HG02973 (cell line): ENCODE measurements around the gene BST1.

Source experiments
- ATAC-seq: cut with Tn5 transposase; IDR thresholded peaks from one replicate; pipeline ENCODE4 v1.9.1; 2021; ENCODE audit warnings: moderate library complexity; ENCODE audit not compliant: unreplicated experiment

Gene BST1

GRCh38 chr4:15774020-15774420 is 71.2 kb downstream of the BST1 start:
- ATAC-seq, result no peak

GRCh38 chr4:15776871-15777648 is 74.2 kb downstream of the BST1 start:
- ATAC-seq, result no peak

GRCh38 chr4:15777697-15778288 is 74.9 kb downstream of the BST1 start:
- ATAC-seq, result no peak

GRCh38 chr4:15778289-15779241 is 75.7 kb downstream of the BST1 start, which contains the start of gene CD38:
Gene CD38 (plus strand): TSS chr4:15778328. CDS start chr4:15778415, 87 bp downstream.
- ATAC-seq, result peak; percentile 66

- ATAC-seq, result no peak
Measured at GRCh38 chr4:15779306-15779705, 76.4 kb downstream of the BST1 start.

- ATAC-seq, result no peak
Measured at GRCh38 chr4:15779809-15780208, 76.9 kb downstream of the BST1 start.

- peak; percentile 24 for ATAC-seq
Measured at GRCh38 chr4:15781427-15782095, 78.7 kb downstream of the BST1 start.
